ENCODE results near the gene KRT26. TPM values are rescaled to one million over a fixed set of nuclear protein-coding genes. Genes with fewer than 3 reads are reported as not detected.
A peak's percentile ranks its signal among the peaks of the same experiment; 100 is the strongest.

The KRT26 gene
- total RNA-seq, 1 experiment from 2014 or later, result not detected

- H3K4me1 ChIP-seq (replicated peaks), result no peaks in the 10 kb centered on the region
Measured at GRCh38 chr17:40735016-40735415, 37.0 kb downstream of the KRT26 start.

DNA sequence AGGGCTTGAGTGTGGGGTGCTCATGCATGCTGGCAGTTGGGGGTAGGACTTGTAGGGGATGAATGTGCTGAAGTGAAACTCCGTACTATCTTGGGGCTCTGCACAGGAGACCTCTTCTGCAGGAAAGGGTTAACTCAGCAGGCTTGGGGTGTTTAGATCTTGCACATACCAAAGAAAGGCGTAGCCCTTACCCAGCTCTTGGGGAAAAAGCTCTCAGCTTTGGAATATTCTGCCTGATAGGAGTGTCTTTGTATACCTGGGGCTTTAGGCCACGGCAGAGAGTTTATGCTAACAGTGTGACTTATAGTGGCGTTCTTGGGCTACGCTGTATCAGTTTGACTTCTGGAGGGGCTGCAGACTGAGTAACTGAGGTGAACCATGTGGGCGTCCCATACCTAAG is 38.0 kb downstream of the KRT26 start:
- DNase-seq (ENCODE audit: low read depth in 1 of 2, low spot score in 2 of 2), result no peak
- H3K9me3 ChIP-seq (replicated peaks), result peaks cover 5% of the 10 kb centered on the region; the same call in 1 of the 2 replicates
- H3K4me3 ChIP-seq, result no peak overlapping the region
- H3K36me3 ChIP-seq, result no peaks in the 10 kb centered on the region
- no peaks in the 10 kb centered on the region for H3K4me1 ChIP-seq (replicated peaks)
- no peak overlapping the region for H3K27ac ChIP-seq
- H3K27me3 ChIP-seq (replicated peaks), result peaks cover 2% of the 10 kb centered on the region

More at GRCh38 chr17:40735016-40735415, 37.0 kb downstream of the KRT26 start:
- Histone ChIP-seq H3K36me3 (no peaks in the 10 kb centered on the region), H3K27ac (no peak overlapping the region), H3K9me3 (replicated peaks) (peaks cover 5% of the 10 kb centered on the region; the same call in 1 of the 2 replicates), H3K4me3 (no peak overlapping the region), H3K27me3 (replicated peaks) (peaks cover 6% of the 10 kb centered on the region)
- no peak for DNase-seq (ENCODE audit: low read depth in 1 of 2, low spot score in 2 of 2)

GRCh38 chr17:40730970-40731369 is 41.0 kb downstream of the KRT26 start:
- no peaks in the 10 kb centered on the region; the same call in 1 of the 2 replicates for H3K27me3 ChIP-seq (replicated peaks)
- no peaks in the 10 kb centered on the region for H3K4me1 ChIP-seq (replicated peaks)
- no peak overlapping the region for H3K4me3 ChIP-seq
- DNase-seq (ENCODE audit: low read depth in 1 of 2, low spot score in 2 of 2), result no peak
- peaks cover 5% of the 10 kb centered on the region; the same call in 1 of the 2 replicates for H3K9me3 ChIP-seq (replicated peaks)
- H3K36me3 ChIP-seq, result no peaks in the 10 kb centered on the region
- no peak overlapping the region for H3K27ac ChIP-seq

- peak overlapping the region; percentile 17 for H3K27ac ChIP-seq
- H3K4me3 ChIP-seq, result no peak overlapping the region
- DNase-seq (ENCODE audit: low read depth in 1 of 2, low spot score in 2 of 2), result peak in 1 of 2 experiments; percentile 18
- H3K36me3 ChIP-seq, result no peaks in the 10 kb centered on the region
- H3K9me3 ChIP-seq (replicated peaks), result no peaks in the 10 kb centered on the region
- H3K4me1 ChIP-seq (replicated peaks), result no peaks in the 10 kb centered on the region
- peaks cover under 1% of the 10 kb centered on the region; the same call in 1 of the 2 replicates for H3K27me3 ChIP-seq (replicated peaks)
Measured at GRCh38 chr17:40727447-40728231, 44.4 kb downstream of the KRT26 start.

DNA sequence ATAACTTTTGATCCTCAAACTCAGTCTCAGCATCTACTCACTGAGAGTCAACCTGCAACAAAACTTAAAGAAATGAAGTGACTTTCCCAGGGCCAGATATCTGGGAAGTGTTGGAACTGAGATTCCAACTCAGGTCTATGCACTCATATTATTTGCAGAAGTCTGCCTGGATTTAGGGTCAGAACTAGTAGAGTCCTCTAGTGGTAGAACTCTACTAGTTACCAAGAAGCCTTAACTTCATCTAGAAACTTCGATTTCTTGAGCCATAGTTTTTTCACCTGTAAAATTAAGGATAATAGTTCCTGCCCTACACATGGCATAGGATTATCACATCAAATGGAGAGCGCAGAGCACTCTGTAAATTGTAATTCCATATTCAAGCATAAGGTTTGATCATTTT is 45.1 kb downstream of the KRT26 start:
- Histone ChIP-seq H3K4me3 (no peak overlapping the region), H3K9me3 (replicated peaks) (no peaks in the 10 kb centered on the region), H3K27ac (no peak overlapping the region), H3K36me3 (no peaks in the 10 kb centered on the region), H3K27me3 (replicated peaks) (peaks cover 6% of the 10 kb centered on the region; the same call in 1 of the 2 replicates), H3K4me1 (replicated peaks) (no peaks in the 10 kb centered on the region)
- no peak for DNase-seq (ENCODE audit: low read depth in 1 of 2, low spot score in 2 of 2)

DNA sequence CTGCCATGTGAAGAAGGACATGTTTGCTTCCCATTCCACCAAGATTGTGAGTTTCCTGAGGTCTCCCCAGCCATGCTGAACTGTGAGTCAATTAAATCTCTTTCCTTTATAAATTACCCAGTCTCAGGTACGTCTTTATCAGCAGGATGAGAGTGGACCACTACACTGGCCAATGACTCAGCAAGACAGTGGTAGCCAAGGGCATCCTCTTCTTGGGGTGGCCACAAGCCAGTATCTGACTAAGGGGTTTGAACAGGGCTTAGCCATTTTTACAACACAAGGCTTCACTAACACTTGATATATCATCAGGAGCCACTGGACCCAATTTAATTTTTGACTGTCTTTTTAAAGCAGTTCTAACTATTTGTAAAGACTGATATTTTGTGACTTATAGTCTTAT is 47.3 kb downstream of the KRT26 start:
- Histone ChIP-seq H3K4me3 (no peak overlapping the region), H3K4me1 (replicated peaks) (no peaks in the 10 kb centered on the region), H3K27me3 (replicated peaks) (peaks cover 11% of the 10 kb centered on the region; the same call in 1 of the 2 replicates), H3K27ac (no peak overlapping the region), H3K9me3 (replicated peaks) (no peaks in the 10 kb centered on the region), H3K36me3 (no peaks in the 10 kb centered on the region)
- no peak for DNase-seq (ENCODE audit: low read depth in 1 of 2, low spot score in 2 of 2)

DNA sequence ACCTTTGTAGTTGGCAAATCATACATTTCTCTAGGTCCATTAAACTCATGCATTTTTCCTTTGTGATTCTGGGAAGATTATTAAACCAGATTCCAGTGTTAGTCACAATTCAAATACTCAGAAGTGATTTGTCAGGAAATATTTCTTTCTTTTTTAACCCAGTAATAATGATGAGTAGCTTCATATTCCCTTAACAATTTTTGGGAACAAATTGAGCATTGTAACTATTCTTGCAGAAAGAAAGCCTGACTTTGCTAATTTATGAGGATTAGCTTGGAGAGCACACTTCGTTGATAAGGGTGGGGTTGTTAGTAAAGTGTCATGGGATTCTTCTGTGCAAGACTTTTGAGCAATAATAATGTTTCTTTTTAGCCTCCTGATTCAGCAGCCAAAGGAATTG is 49.8 kb downstream of the KRT26 start:
- Histone ChIP-seq H3K27ac (no peak overlapping the region), H3K4me1 (replicated peaks) (no peaks in the 10 kb centered on the region), H3K9me3 (replicated peaks) (no peaks in the 10 kb centered on the region), H3K36me3 (no peaks in the 10 kb centered on the region), H3K27me3 (replicated peaks) (peaks cover 15% of the 10 kb centered on the region; the same call in 1 of the 2 replicates), H3K4me3 (no peak overlapping the region)
- no peak for DNase-seq (ENCODE audit: low read depth in 1 of 2, low spot score in 2 of 2)

- no peak for DNase-seq (ENCODE audit: low read depth in 1 of 2, low spot score in 2 of 2)
- Histone ChIP-seq H3K27ac (no peak overlapping the region), H3K9me3 (replicated peaks) (no peaks in the 10 kb centered on the region), H3K27me3 (replicated peaks) (peaks cover 15% of the 10 kb centered on the region; the same call in 1 of the 2 replicates), H3K4me3 (no peak overlapping the region), H3K36me3 (no peaks in the 10 kb centered on the region), H3K4me1 (replicated peaks) (no peaks in the 10 kb centered on the region)
Measured at GRCh38 chr17:40720899-40721298, 51.1 kb downstream of the KRT26 start.

DNA sequence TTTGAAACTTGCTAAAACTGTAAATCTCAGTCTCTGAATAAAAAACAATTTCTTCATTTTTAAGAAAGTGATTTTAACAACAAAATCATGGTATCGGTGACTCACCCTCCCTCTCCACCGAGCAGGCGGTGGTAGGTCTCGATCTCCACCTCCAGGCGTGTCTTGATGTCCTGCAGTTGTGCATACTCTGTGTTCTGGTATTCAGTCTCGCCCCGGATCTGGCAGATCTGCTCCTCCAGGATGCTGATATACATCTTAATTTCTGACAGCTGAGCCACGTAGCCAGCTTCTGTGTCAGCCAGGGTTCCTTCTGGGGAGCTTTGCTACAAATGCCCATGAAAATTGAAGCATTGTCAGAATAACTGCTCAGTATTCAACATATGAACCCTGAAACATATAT is 53.1 kb downstream of the KRT26 start:
- no peak for DNase-seq (ENCODE audit: low read depth in 1 of 2, low spot score in 2 of 2)
- Histone ChIP-seq H3K4me1 (replicated peaks) (no peaks in the 10 kb centered on the region), H3K4me3 (no peak overlapping the region), H3K27me3 (replicated peaks) (peaks cover 15% of the 10 kb centered on the region; the same call in 1 of the 2 replicates), H3K36me3 (no peaks in the 10 kb centered on the region), H3K27ac (no peak overlapping the region), H3K9me3 (replicated peaks) (no peaks in the 10 kb centered on the region)

- Histone ChIP-seq H3K4me3 (no peak overlapping the region), H3K9me3 (replicated peaks) (no peaks in the 10 kb centered on the region), H3K27ac (no peak overlapping the region), H3K27me3 (replicated peaks) (peaks cover 15% of the 10 kb centered on the region; the same call in 1 of the 2 replicates), H3K36me3 (no peaks in the 10 kb centered on the region), H3K4me1 (replicated peaks) (no peaks in the 10 kb centered on the region)
- no peak for DNase-seq (ENCODE audit: low read depth in 1 of 2, low spot score in 2 of 2)
Measured at GRCh38 chr17:40717776-40718175, 54.2 kb downstream of the KRT26 start.

Other genes with a start within 250 kb of the KRT26 start
- gene CCR7, start 206.7 kb downstream of the KRT26 start, total RNA-seq (2014; rRNA removed; shearing (Covaris generic)), result not detected in 2 replicates
- gene SMARCE1, start 124.4 kb downstream of the KRT26 start, total RNA-seq (2014; rRNA removed; shearing (Covaris generic)), result 97.8 and 137 TPM in 2 replicates
- not detected in 2 replicates for gene KRT222, start 107.0 kb downstream of the KRT26 start, total RNA-seq (2014; rRNA removed; shearing (Covaris generic))
- not detected in 2 replicates for gene KRT24, start 68.4 kb downstream of the KRT26 start, total RNA-seq (2014; rRNA removed; shearing (Covaris generic))
- gene KRT25, start 16.9 kb downstream of the KRT26 start, total RNA-seq (2014; rRNA removed; shearing (Covaris generic)), result not detected in 2 replicates
- gene KRT27, start 10.3 kb upstream of the KRT26 start, total RNA-seq (2014; rRNA removed; shearing (Covaris generic)), result not detected in 2 replicates
- gene KRT28, start 27.8 kb upstream of the KRT26 start, total RNA-seq (2014; rRNA removed; shearing (Covaris generic)), result not detected in 2 replicates
- gene KRT10, start 50.4 kb upstream of the KRT26 start, total RNA-seq (2014; rRNA removed; shearing (Covaris generic)), result 29.7 and 73.0 TPM in 2 replicates
- not detected in 2 replicates for gene KRT12, start 95.0 kb upstream of the KRT26 start, total RNA-seq (2014; rRNA removed; shearing (Covaris generic))
- gene KRT20, start 113.0 kb upstream of the KRT26 start, total RNA-seq (2014; rRNA removed; shearing (Covaris generic)), result not detected in 2 replicates
- gene KRT23, start 165.4 kb upstream of the KRT26 start, total RNA-seq (2014; rRNA removed; shearing (Covaris generic)), result not detected in 2 replicates
- not detected in 2 replicates for gene KRT39, start 194.7 kb upstream of the KRT26 start, total RNA-seq (2014; rRNA removed; shearing (Covaris generic))
- gene KRT40, start 212.1 kb upstream of the KRT26 start, total RNA-seq (2014; rRNA removed; shearing (Covaris generic)), result not detected in 2 replicates
- not detected in 2 replicates for gene KRTAP3-3, start 222.0 kb upstream of the KRT26 start, total RNA-seq (2014; rRNA removed; shearing (Covaris generic))
- not detected in 2 replicates for gene KRTAP3-2, start 227.7 kb upstream of the KRT26 start, total RNA-seq (2014; rRNA removed; shearing (Covaris generic))
- gene KRTAP3-1, start 236.9 kb upstream of the KRT26 start, total RNA-seq (2014; rRNA removed; shearing (Covaris generic)), result not detected in 2 replicates